Mammary epithelial cell (primary cell): ENCODE measurements around the gene CDC34.

ENCODE experiments used
- CTCF ChIP-seq, 2 donors: IDR thresholded peaks in 1 of 2; conservative IDR thresholded peaks in 1 of 2; 2 replicates each; pipeline ENCODE4 v1.5.1; 2011 to 2012; ENCODE audit warnings: inconsistent platforms in 2 of 2, low read length in 2 of 2, mild to moderate bottlenecking in 2 of 2, control low read depth in 1 of 2, low read depth in 1 of 2; ENCODE audit not compliant: insufficient read depth in 1 of 2; ENCODE audit errors: extremely low read depth in 1 of 2
- EZH2 ChIP-seq: IDR thresholded peaks from 2 replicates; pipeline ENCODE4 v1.6.1; 2012; ENCODE audit warnings: low read length, inconsistent platforms, borderline replicate concordance

GRCh38 chr19:496986-497385, 34.6 kb upstream of the CDC34 start:
- no peak for TF ChIP-seq CTCF (conservative IDR thresholded peaks at IDR 0.05 in 1 of 2, IDR thresholded peaks at IDR 0.05 in 1 of 2; ENCODE audit: extremely low read depth in 1 of 2, insufficient read depth in 1 of 2, low read depth in 1 of 2, low read length in 2 of 2)
- no peak for TF ChIP-seq EZH2
